ENCODE results near the gene APBB2. TPM values are rescaled to one million over a fixed set of nuclear protein-coding genes. Genes with fewer than 3 reads are reported as not detected.

Gene APBB2
- total and polyA plus RNA-seq, 10 of the 15 experiments (the other 5 are each of a cell fraction or from before 2014, with no cell fraction given) = 2.7 to 24.6 (median 19.0) TPM

- TF ChIP-seq ZBTB40 (IDR thresholded peaks at IDR 0.05; ENCODE audit: borderline replicate concordance) = no peak
- no peak for TF ChIP-seq ZNF592 (IDR thresholded peaks at IDR 0.05)
- TF ChIP-seq ZNF207 (IDR thresholded peaks at IDR 0.05; ENCODE audit: borderline replicate concordance) = no peak
- no peak for TF ChIP-seq ZNF274 (IDR thresholded peaks at IDR 0.05; ENCODE audit: insufficient read depth, insufficient read length)
- no peak for TF ChIP-seq PAX5 (IDR thresholded peaks at IDR 0.05; ENCODE audit: borderline replicate concordance, low read depth, low read length)
- no peak for TF ChIP-seq ZBTB33 (IDR thresholded peaks at IDR 0.05)
- TF ChIP-seq MYB (IDR thresholded peaks at IDR 0.05; ENCODE audit: borderline replicate concordance, low read depth, low read length) = no peak
- TF ChIP-seq GABPA (IDR thresholded peaks at IDR 0.05; ENCODE audit: low read depth) = no peak
- TF ChIP-seq ATF7 (IDR thresholded peaks at IDR 0.05; ENCODE audit: low read depth) = no peak
- no peak for TF ChIP-seq ZNF217 (IDR thresholded peaks at IDR 0.05)
- TF ChIP-seq SIN3A (IDR thresholded peaks at IDR 0.05; ENCODE audit: low read depth, low read length) = no peak
These were observed 260.9 kb downstream of the APBB2 start (continued) for GRCh38 chr4:40953283-40954087.
